Stromal cell of bone marrow (primary cell): ENCODE data around the gene HHIP.

ENCODE experiments used
- DNase-seq: peaks from one replicate; pipeline ENCODE4 v3.0.0-alpha.2; 2012; ENCODE audit warnings: low read depth

The HHIP gene

DNA sequence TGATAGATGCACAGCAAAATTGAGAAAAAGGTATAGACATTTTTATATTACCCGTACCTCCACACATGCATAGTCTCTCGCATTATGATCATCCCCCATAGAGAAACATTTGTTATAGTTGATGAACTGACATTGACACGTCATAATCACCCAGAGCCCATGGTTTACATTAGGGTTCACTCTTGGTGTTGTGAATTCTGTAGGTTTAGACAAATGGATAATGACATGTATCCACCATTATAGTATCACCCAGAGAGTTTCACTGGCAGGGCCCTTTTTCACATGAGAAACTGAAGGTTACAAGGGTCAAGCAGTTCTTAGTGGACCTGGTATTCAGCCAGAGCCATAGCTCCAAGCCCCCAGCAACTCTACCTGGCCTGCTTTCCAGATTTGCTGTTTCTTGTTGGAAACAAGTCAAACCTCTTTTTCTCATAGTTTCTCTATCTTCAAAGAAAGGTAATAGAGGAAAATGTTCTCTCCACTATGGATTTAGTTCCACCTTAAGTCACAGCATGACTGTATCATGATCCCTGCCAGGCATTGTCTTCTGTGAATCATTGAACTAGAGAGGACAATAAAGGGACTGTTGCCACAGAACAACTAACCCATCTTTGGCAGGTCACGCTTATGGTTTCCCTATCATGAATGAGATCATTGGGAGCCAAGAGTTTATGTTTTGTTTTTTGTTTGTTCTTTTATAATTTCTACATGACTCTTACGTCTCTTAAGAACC lies 64.0 kb downstream of the HHIP start:
- no peak for DNase-seq

DNA sequence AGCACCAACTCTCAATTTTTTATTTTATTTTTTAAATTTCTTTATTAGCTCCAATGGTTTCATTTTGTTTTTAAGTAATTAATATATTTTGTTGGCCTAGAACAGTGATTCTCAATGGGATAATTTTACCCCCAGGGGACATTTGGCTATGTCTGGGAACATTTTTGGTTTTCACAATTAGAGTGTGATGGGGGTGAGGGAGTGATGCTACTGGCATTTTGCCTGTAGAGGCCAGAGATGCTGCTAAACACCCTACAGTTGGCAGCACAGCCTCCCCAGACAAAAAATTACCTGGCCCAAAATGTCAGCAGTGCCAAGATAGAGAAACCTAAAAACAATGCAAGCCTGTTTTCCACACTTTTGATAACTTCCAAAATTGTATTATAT lies 64.6 kb downstream of the HHIP start:
- no peak for DNase-seq

- no peak for DNase-seq
Measured at GRCh38 chr4:144711700-144712456, 65.9 kb downstream of the HHIP start.

DNA sequence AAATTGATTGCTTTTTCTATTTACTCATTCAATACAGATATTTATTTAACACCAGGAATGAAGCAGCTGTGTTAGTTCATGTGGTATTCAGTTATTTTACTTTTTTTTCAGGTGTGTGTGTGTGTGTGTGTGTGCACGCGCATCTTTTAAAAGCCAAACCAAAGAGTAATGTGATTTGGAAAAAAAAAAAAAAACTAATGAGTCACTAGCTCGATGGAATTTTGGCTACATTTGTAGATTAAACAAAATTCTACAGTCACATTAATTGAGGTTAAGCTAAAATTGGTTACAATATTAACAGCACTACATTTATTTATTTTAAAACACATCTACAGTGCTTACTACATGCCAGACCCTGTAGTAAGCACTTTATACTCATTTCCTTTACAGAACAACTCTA lies 66.8 kb downstream of the HHIP start:
- DNase-seq: no peak

- DNase-seq: no peak
Measured at GRCh38 chr4:144714166-144714565, 68.2 kb downstream of the HHIP start.

DNA sequence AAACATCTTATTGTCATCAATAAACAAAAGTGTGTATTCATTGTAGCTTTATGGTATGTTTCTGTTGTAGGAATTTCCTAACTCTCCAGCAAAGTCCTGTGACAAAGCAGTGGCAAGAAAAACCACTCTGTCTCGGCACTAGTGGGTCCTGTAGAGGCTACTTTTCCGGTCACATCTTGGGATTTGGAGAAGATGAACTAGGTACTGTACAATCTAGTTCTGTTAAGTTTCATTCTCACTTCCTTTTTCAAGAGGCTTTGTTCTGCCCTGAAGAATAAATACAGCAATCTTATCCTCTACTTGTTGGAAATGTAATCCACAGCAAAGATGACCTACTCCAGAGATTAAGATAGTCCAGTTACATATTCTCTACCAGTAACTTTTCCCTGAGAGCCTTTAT lies 69.3 kb downstream of the HHIP start:
- DNase-seq: no peak

GRCh38 chr4:144716778-144717177 lies 70.8 kb downstream of the HHIP start:
- DNase-seq: no peak

DNA sequence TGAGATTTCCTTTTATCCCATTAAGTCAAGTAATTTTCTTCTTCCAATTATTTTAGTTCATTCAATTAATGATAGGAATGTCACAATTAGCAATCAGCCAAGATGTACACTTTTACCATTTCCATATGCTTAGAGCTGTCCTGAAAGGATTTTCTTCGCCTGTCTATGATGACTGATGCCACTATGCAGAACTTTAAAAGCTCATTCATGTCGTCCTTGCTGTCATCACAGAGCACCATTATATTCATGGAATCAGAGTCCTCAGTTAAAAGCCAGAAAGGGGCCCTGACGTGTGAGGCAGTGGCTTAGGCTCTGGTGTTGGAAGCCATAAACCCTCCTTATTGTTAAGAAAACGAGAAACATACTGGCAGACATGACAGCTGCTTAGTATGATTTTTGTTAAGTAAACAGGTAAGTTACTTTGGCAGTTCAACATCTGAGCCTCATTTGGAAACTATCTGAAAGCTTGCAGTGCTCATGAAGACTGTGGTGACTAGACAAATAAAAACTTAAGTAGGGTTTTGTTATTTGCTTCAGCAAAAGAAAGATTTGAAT lies 73.1 kb downstream of the HHIP start:
- DNase-seq: no peak

- no peak for DNase-seq
Measured at GRCh38 chr4:144720491-144720890, 74.5 kb downstream of the HHIP start.

- no peak for DNase-seq
Measured at GRCh38 chr4:144721994-144722393, 76.0 kb downstream of the HHIP start.

GRCh38 chr4:144723471-144723870 lies 77.5 kb downstream of the HHIP start:
- DNase-seq: no peak

DNA sequence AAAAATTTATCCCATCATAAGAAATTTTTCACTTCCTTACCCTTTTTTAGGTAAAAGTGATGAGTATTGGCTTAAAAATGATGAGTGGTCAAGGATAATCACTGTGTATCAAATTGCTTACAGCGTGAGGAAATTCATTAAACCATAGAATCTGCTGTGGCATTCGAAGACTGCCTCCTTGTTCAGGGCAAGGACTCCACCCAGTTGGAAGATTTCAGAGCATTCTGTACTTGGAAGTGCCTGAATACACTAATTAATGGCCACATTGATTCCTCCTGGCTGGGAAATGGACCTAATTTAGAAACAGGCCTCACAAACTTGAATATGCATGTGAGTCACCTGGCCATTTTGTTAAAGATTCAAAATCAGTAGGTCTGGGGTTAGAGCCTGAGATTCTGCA lies 83.2 kb downstream of the HHIP start:
- no peak for DNase-seq

- DNase-seq: no peak
Measured at GRCh38 chr4:144732584-144733428, 86.8 kb downstream of the HHIP start.

DNA sequence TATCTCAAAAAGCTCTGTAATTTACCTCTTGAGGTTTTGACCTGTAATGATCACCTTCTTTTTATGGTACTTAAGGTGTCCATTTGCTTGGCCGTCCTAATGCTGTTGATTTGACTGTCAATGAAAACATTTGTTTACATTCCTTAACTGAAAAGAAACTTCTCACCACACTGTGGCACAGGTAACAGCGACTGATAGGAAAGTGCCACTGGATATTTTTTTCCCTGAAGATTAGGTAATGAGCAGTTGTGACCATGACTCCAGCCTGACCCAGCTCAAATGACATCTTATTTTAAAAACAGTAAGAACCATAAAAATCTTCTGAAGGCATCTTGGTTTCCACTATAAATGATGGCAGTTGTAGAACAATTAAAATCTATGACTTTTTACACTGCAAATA lies 87.6 kb downstream of the HHIP start:
- DNase-seq: no peak

- DNase-seq: no peak
Measured at GRCh38 chr4:144734522-144734921, 88.6 kb downstream of the HHIP start.

- no peak for DNase-seq
Measured at GRCh38 chr4:144738649-144739048, 92.7 kb downstream of the HHIP start.

GRCh38 chr4:144739511-144740033 lies 93.6 kb downstream of the HHIP start:
- DNase-seq: no peak

DNA sequence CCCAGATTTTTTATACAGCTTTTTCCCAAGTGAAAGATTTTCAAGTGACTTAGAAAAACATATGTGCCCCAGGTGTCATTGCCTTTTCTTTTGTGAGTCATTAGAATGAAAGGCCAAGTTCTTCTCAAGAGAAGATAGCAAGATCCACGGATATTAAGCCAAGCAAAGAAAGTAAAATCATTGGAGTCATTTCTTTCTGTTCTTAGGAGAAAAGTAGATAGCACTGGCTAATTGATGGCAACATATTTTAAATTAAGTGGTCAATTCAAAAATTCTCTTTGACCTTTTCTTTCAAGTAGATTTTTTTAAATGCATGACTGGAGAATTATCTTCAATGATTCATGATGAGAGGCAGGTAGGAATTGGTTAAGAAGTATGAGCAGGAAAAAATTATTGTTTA lies 94.4 kb downstream of the HHIP start:
- DNase-seq: no peak

DNA sequence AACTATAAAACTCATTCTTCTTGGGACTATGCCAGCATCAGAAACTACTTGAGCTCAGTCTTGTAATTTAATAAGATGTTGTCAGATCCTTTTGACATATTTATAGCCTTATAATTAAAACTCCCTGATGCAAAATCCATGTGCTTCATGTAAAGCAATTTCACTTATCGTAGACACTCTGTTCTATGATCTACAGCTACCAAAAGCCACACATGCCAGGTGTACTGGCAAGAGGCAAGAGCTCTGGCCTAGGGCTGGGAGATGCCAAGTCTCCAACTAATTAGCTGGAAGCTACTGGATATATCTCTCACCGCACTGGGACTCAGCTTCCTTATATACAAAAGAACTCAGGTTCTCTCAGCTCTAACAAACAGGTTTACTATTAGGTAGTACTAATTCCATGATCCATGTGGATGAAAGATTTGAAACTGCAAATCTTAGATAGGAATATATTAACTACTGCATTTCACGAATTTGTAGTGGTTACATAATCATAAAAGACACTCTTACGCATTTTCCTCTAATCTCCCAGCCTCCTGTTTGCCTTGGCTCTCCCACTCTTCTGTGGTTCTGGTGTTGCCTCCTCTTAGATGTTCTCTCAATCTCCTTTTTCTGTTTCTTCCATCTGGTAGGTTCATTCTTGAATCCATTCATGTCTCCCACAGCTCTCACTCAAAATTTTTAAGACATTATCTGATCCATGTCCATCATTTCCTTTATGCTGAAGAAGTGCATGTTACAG lies 103.0 kb downstream of the HHIP start:
- DNase-seq: no peak

GRCh38 chr4:144750348-144750747 lies 104.4 kb downstream of the HHIP start:
- DNase-seq: no peak

DNA sequence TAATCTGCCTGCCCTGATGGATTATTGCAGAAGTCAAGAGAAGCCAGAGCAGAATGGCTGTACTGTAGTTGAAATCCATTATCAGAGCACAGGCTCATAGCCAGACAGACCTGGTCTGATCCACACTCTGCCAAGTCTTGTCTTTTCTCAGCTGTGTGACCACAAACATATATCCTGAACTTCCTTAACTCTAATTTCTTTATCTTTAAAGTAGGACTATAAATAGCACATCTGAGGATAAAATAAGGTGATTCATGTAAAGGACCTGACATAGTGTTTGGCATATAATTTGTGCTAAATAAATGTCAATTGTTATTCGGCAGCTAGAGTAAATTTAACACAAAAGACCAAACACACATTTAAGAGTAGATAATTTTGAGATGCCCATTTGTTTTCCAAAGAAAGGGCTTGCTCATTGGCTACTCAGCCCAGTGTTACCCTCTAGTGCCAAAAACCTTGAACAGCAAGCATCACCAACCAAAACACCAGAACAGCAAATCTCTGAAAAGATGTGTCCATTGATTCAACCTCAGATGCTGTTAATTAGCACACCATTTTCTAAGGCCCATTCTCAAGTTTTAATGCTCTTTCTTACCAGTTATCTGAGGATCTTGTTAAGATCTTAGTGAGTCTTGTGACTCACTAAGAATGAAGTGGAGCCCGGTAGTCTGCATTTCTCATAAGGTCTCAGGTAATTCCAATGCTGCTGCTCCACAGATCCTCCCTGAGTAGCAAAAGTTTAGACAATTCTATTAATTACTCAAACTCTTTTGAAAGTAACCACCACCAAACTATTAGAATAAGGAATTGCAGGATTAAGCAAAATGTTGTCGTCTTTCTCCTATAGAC lies 108.8 kb downstream of the HHIP start:
- no peak for DNase-seq
